Calu3 (cell line): Measurements from ENCODE around the gene FGF22. TPM values are rescaled to one million over a fixed set of nuclear protein-coding genes. Genes with fewer than 3 reads are reported as not detected.

Experiments
- BruUV-seq: library from RNA; stranded (reverse); fragments of 400-500 nt; replicated peaks from 2 replicates; lab custom pipeline; 2021; lab: Mats Ljungman, UMichigan
- CTCF ChIA-PET: fragments of 300-600 bp; sonication (Branson Sonifier 250); formaldehyde crosslinking; loops from one replicate; lab custom pipeline; 2022; ENCODE audit warnings: antibody characterized with exemption; lab: Charles Lee
- DNase-seq: peaks from one replicate; pipeline ENCODE4 v3.0.0; 2022
- H3K27ac Mint-ChIP-seq: one replicate; pipeline ENCODE4 v1.8.0; 2022; ENCODE audit warnings: mixed read lengths; ENCODE audit not compliant: unreplicated experiment
- H3K27me3 Mint-ChIP-seq: one replicate; pipeline ENCODE4 v1.8.0; 2022; ENCODE audit warnings: mixed read lengths; ENCODE audit not compliant: unreplicated experiment
- H3K36me3 Mint-ChIP-seq: one replicate; pipeline ENCODE4 v1.8.0; 2022; ENCODE audit warnings: mild to moderate bottlenecking, moderate library complexity, mixed read lengths; ENCODE audit not compliant: insufficient read depth, unreplicated experiment
- H3K4me1 Mint-ChIP-seq: one replicate; pipeline ENCODE4 v1.8.0; 2022; ENCODE audit warnings: mild to moderate bottlenecking, low read depth, mixed read lengths; ENCODE audit not compliant: unreplicated experiment
- H3K4me3 Mint-ChIP-seq: one replicate; pipeline ENCODE4 v1.8.0; 2022; ENCODE audit warnings: mild to moderate bottlenecking, low read depth, moderate library complexity, mixed read lengths; ENCODE audit not compliant: unreplicated experiment
- H3K9me3 Mint-ChIP-seq: one replicate; pipeline ENCODE4 v1.8.0; 2022; ENCODE audit warnings: low read depth, mixed read lengths; ENCODE audit not compliant: unreplicated experiment
- CTCF ChIP-seq: fragments of 200-600 bp; IDR thresholded peaks from one replicate; pipeline ENCODE4 v1.8.0; 2022; ENCODE audit warnings: antibody characterized with exemption; ENCODE audit not compliant: unreplicated experiment
- intact Hi-C: fragments of 100-400 bp; cut with micrococcal nuclease; formaldehyde crosslinking; loops from one replicate; pipeline ENCODE4 v1.10.0; 2022; ENCODE audit not compliant: unreplicated experiment
- total RNA-seq: library from RNA; stranded (reverse); gene quantifications from 2 replicates; pipeline ENCODE4 v1.2.3, GENCODE V29; 2022

FGF22 gene
- total RNA-seq, 1 experiment from 2014 or later: 0.24 TPM

- Mint-ChIP-seq H3K4me1 (peaks cover 10% of the 10 kb centered on the region), H3K4me3 (no peak overlapping the region), H3K27me3 (peaks cover 12% of the 10 kb centered on the region), H3K36me3 (peaks cover 41% of the 10 kb centered on the region), H3K27ac (no peak overlapping the region), H3K9me3 (no peaks in the 10 kb centered on the region)
- BruUV-seq: no TSS peak
- no peak for TF ChIP-seq CTCF
- DNase-seq: no peak
- CTCF ChIA-PET: interaction anchor here (0.7 kb wide), 1 partner anchor 838 kb away, joined by 3 read pairs; no protein-coding TSS in a partner anchor
- intact Hi-C loops: no loop called here
Measured at GRCh38 chr19:634975-635652, 4.6 kb upstream of the FGF22 start.

- no peak for DNase-seq
- CTCF ChIA-PET: no interaction called here
- H3K36me3 Mint-ChIP-seq: peaks cover 17% of the 10 kb centered on the region
- intact Hi-C loops: no loop called here
- H3K27me3 Mint-ChIP-seq: peaks cover 12% of the 10 kb centered on the region
- H3K27ac Mint-ChIP-seq: peak overlapping the region; percentile 29
- no peak for TF ChIP-seq CTCF
- peak overlapping the region; percentile 92 for H3K4me3 Mint-ChIP-seq
- H3K4me1 Mint-ChIP-seq: peaks cover 10% of the 10 kb centered on the region
- H3K9me3 Mint-ChIP-seq: no peaks in the 10 kb centered on the region
- no TSS peak for BruUV-seq
Measured at GRCh38 chr19:638906-639252, 800 bp upstream of the FGF22 start.

- Mint-ChIP-seq H3K4me1 (peaks cover 10% of the 10 kb centered on the region), H3K36me3 (peaks cover 18% of the 10 kb centered on the region), H3K9me3 (no peaks in the 10 kb centered on the region), H3K27ac (no peak overlapping the region), H3K27me3 (peaks cover 12% of the 10 kb centered on the region), H3K4me3 (peak overlapping the region; percentile 92)
- CTCF ChIA-PET: no interaction called here
- no peak for DNase-seq
- no peak for TF ChIP-seq CTCF
- no TSS peak for BruUV-seq
- intact Hi-C loops: no loop called here
Measured at GRCh38 chr19:640161-640558, 481 bp downstream of the FGF22 start.

GRCh38 chr19:640606-641189, 1.0 kb downstream of the FGF22 start:
- CTCF ChIA-PET: no interaction called here
- no peak for TF ChIP-seq CTCF
- intact Hi-C loops: no loop called here
- Mint-ChIP-seq H3K4me3 (no peak overlapping the region), H3K4me1 (peaks cover 10% of the 10 kb centered on the region), H3K9me3 (no peaks in the 10 kb centered on the region), H3K36me3 (peaks cover 20% of the 10 kb centered on the region), H3K27ac (no peak overlapping the region), H3K27me3 (peaks cover 12% of the 10 kb centered on the region)
- DNase-seq: no peak
- BruUV-seq: no TSS peak
